K562 (cell line): ENCODE results near the gene KCNK18. TPM values are rescaled to one million over a fixed set of nuclear protein-coding genes. Genes with fewer than 3 reads are reported as not detected.
A peak's percentile ranks its signal among the peaks of the same experiment; 100 is the strongest.

Experiments used
- ATAC-seq: fragments of 200-7000 bp; cut with Tn5 transposase; 3 replicates; pipeline ENCODE4 v1.9.1; 2020; ENCODE audit warnings: moderate library complexity
- BruUV-seq: library from RNA; stranded (reverse); fragments of 400-500 nt; replicated peaks from 2 replicates; lab custom pipeline; 2021; lab: Mats Ljungman, UMichigan
- CTCF ChIA-PET: fragments of 300-600 bp; formaldehyde crosslinking; extraction: SDS; loops from one replicate; lab custom pipeline; 2021; ENCODE audit warnings: low intra/inter-chr PET ratio; lab: Yijun Ruan, JAX
- POLR2A ChIA-PET: fragments of 300-600, 350-650 bp; sonication (Branson Sonifier 250); formaldehyde crosslinking; extraction: SDS; loops from one replicate; lab custom pipeline; 2021; ENCODE audit warnings: antibody characterized with exemption, inconsistent platforms; lab: Yijun Ruan, JAX
- DNase-seq, 4 experiments: peaks; one replicate each; pipeline versions ENCODE4 v3.0.0 to v3.0.0-alpha.2; 2011 to 2018; ENCODE audit warnings: low spot score in 3 of 4, mixed read lengths in 3 of 4; ENCODE audit errors: extremely low read depth in 1 of 4
- FAIRE-seq: peaks from 2 replicates; lab custom pipeline; 2011; peaks lifted over from hg19 to GRCh38; lab: Jason Lieb, UNC
- H2AFZ ChIP-seq: 2 replicates; pipeline ENCODE4 v1.6.0; 2011; ENCODE audit warnings: low read depth, low read length, control low read depth, inconsistent platforms
- H3K27ac ChIP-seq: fragments of 200-600 bp; 3 replicates; pipeline ENCODE4 v1.8.0; 2011; ENCODE audit warnings: low read depth, mild to moderate bottlenecking, control low read depth, inconsistent platforms, low read length, moderate library complexity, mixed read lengths; ENCODE audit errors: extremely low read depth
- H3K27me3 ChIP-seq, 2 experiments: fragments of 300-600 bp in 1 of 2; 2 replicates in 1 of 2; 3 replicates in 1 of 2; pipeline versions ENCODE4 v1.6.0 to v1.8.0; 2011; ENCODE audit warnings: inconsistent platforms in 2 of 2, low read length in 2 of 2, mild to moderate bottlenecking in 1 of 2, mixed read lengths in 1 of 2, moderate library complexity in 1 of 2; ENCODE audit not compliant: control insufficient read depth in 2 of 2, insufficient read depth in 2 of 2
- H3K36me3 ChIP-seq: fragments of 300-600 bp; 3 replicates; pipeline ENCODE4 v1.8.0; 2011; ENCODE audit warnings: mild to moderate bottlenecking, low read length, inconsistent platforms; ENCODE audit not compliant: control insufficient read depth, insufficient read depth
- H3K4me1 ChIP-seq, 2 experiments: fragments of 200-600 bp in 1 of 2; replicated peaks in 1 of 2; 2 replicates in 1 of 2; 3 replicates in 1 of 2; pipeline versions ENCODE4 v1.5.1 to v1.8.0; 2011; ENCODE audit warnings: inconsistent platforms in 2 of 2, low read length in 2 of 2, mild to moderate bottlenecking in 1 of 2, mixed read lengths in 1 of 2, moderate library complexity in 1 of 2; ENCODE audit not compliant: control insufficient read depth in 2 of 2, insufficient read depth in 2 of 2
- H3K4me2 ChIP-seq: 2 replicates; pipeline ENCODE4 v1.6.1; 2011; ENCODE audit warnings: low read length, control low read depth, inconsistent platforms, mixed read lengths; ENCODE audit not compliant: insufficient read depth
- H3K4me3 ChIP-seq: fragments of 200-600 bp; sonication (generic), shearing (Covaris generic); 2 replicates; pipeline ENCODE4 v1.5.1; 2016; ENCODE audit warnings: control low read depth, inconsistent platforms
- H3K79me2 ChIP-seq: fragments of 200-600 bp; 3 replicates; pipeline ENCODE4 v1.8.0; 2011; ENCODE audit warnings: low read length, inconsistent platforms; ENCODE audit not compliant: control insufficient read depth, insufficient read depth
- H3K9ac ChIP-seq, 2 experiments: 2 replicates each; pipeline versions ENCODE4 v1.6.0 to v1.6.1; 2011; ENCODE audit warnings: low read depth in 2 of 2, low read length in 2 of 2, control low read depth in 1 of 2, inconsistent platforms in 1 of 2, mild to moderate bottlenecking in 1 of 2, mixed read lengths in 1 of 2; ENCODE audit not compliant: insufficient read depth in 1 of 2
- H3K9me1 ChIP-seq: one replicate; pipeline ENCODE4 v1.6.0; 2011; ENCODE audit warnings: inconsistent platforms, mild to moderate bottlenecking, low read length, moderate library complexity; ENCODE audit not compliant: control insufficient read depth, insufficient read depth
- H3K9me3 ChIP-seq: replicated peaks from 2 replicates; pipeline ENCODE4 v1.5.1; 2011; ENCODE audit warnings: low read depth, low read length, inconsistent platforms; ENCODE audit not compliant: control insufficient read depth, insufficient read depth
- H4K20me1 ChIP-seq: replicated peaks from 2 replicates; pipeline ENCODE4 v1.6.1; 2011; ENCODE audit warnings: low read length, inconsistent platforms, mixed read lengths; ENCODE audit not compliant: control insufficient read depth, insufficient read depth
- CXXC5 ChIP-seq: fragments of 250-450 bp; sonication (Bioruptor Pico); IDR thresholded peaks from 2 replicates; pipeline ENCODE4 v1.8.0; 2022; ENCODE audit warnings: inconsistent platforms, mild to moderate bottlenecking, moderate library complexity
- PRDM10 ChIP-seq: fragments of 450-650 bp; IDR thresholded peaks from 2 replicates; pipeline ENCODE4 v1.6.1; 2018; ENCODE audit not compliant: partially characterized antibody
- RAD21 ChIP-seq, 2 experiments: fragments of 250-450 bp in 1 of 2; fragments of 450-650 bp in 1 of 2; sonication (Bioruptor Pico) in 1 of 2; formaldehyde crosslinking in 1 of 2; IDR thresholded peaks in 1 of 2; conservative IDR thresholded peaks in 1 of 2; 2 replicates each; pipeline versions ENCODE4 v1.4.0 to v1.8.0; 2020 to 2022; ENCODE audit warnings: mild to moderate bottlenecking in 2 of 2, moderate library complexity in 1 of 2
- SAFB2 ChIP-seq: fragments of 200-400 bp; formaldehyde crosslinking; IDR thresholded peaks from 2 replicates; pipeline ENCODE4 v1.6.1; 2018; ENCODE audit warnings: borderline replicate concordance, low read length, low read depth, moderate library complexity; ENCODE audit not compliant: severe bottlenecking
- SP1 ChIP-seq: sonication (generic); formaldehyde crosslinking; IDR thresholded peaks from 2 replicates; pipeline ENCODE4 v1.8.1; 2022; ENCODE audit warnings: mild to moderate bottlenecking, missing genetic modification reagents
- YY1 ChIP-seq, 3 experiments: IDR thresholded peaks; 2 replicates each; pipeline ENCODE4 v1.6.1; 2011; ENCODE audit warnings: low read length in 2 of 3, mild to moderate bottlenecking in 2 of 3, moderate library complexity in 2 of 3, borderline replicate concordance in 1 of 3, control low read depth in 1 of 3, low read depth in 1 of 3; ENCODE audit not compliant: insufficient read depth in 3 of 3, insufficient replicate concordance in 2 of 3, control insufficient read depth in 1 of 3, insufficient read length in 1 of 3; ENCODE audit errors: extremely low read depth in 1 of 3
- ZBTB7A ChIP-seq: IDR thresholded peaks from 2 replicates; pipeline ENCODE4 v1.6.1; 2011; ENCODE audit warnings: low read depth, mild to moderate bottlenecking, low read length, moderate library complexity, borderline replicate concordance; ENCODE audit not compliant: control insufficient read depth
- WGBS: fragments of 100-300 bp; shearing (Covaris generic); methylation state at CpG from one replicate; pipeline ENCODE4 v1.1.6; 2016; ENCODE audit warnings: low coverage, mixed read lengths; ENCODE audit not compliant: insufficient coverage; ENCODE audit errors: missing lambda C conversion rate; 5-methylcytosine and 5-hydroxymethylcytosine counted together
- in situ Hi-C: fragments of 300-500 bp; cut with MboI; formaldehyde crosslinking; loops from 4 replicates; pipeline ENCODE4 v1.15.0; 2018; ENCODE audit warnings: inconsistent platforms, mixed read lengths
- intact Hi-C: fragments of 100-400 bp; cut with micrococcal nuclease; formaldehyde crosslinking; loops from 2 replicates; pipeline ENCODE4 v1.14.2; 2022
- polyA plus RNA-seq, 8 experiments: library from polyadenylated mRNA; depleted of rRNA in 4 of 8; stranded (reverse) in 5 of 8; unstranded in 3 of 8; fragments of >200 nt; fragmentation: Nextera tagmentation in 2 of 8; fragmentation: Illumina TruSeq in 1 of 8; extraction: Ambion mirVana in 2 of 8; extraction: Trizol in 1 of 8; gene quantifications; 2 replicates each; pipeline versions ENCODE4 v1.2.1 to v1.2.3, GENCODE V29; 2011 to 2014; ENCODE audit warnings: inconsistent platforms in 1 of 8, missing spikeins in 1 of 8
- total RNA-seq, 7 experiments: library from RNA; depleted of rRNA in 6 of 7; stranded (reverse); fragments of >200 nt in 6 of 7; fragmentation: Illumina TruSeq in 2 of 7; extraction: Trizol in 2 of 7; gene quantifications; 2 replicates each; pipeline versions ENCODE4 v1.2.1 to v1.2.3, GENCODE V29; 2011 to 2021; ENCODE audit warnings: low replicate concordance in 1 of 7
- TF ChIP-seq, protein P1 (sequence below): sonication (generic); formaldehyde crosslinking; IDR thresholded peaks from 2 replicates; pipeline ENCODE4 v1.8.0; 2022; ENCODE audit warnings: missing genetic modification reagents, mild to moderate bottlenecking, moderate library complexity, borderline replicate concordance
- TF ChIP-seq, protein P2 (sequence below), 3 experiments: IDR thresholded peaks in 2 of 3; conservative IDR thresholded peaks in 1 of 3; 2 replicates each; pipeline ENCODE4 v1.5.1; 2011 to 2012; ENCODE audit warnings: low read length in 3 of 3, mild to moderate bottlenecking in 3 of 3, control low read depth in 2 of 3, improper control_type of control experiment in 1 of 3, inconsistent platforms in 1 of 3, low read depth in 1 of 3, mixed read lengths in 1 of 3, moderate library complexity in 1 of 3; ENCODE audit not compliant: insufficient read depth in 2 of 3

Gene KCNK18
- total and polyA plus RNA-seq, 9 of the 15 experiments (the other 6 are each of a cell fraction or from before 2014, with no cell fraction given): not detected

DNA sequence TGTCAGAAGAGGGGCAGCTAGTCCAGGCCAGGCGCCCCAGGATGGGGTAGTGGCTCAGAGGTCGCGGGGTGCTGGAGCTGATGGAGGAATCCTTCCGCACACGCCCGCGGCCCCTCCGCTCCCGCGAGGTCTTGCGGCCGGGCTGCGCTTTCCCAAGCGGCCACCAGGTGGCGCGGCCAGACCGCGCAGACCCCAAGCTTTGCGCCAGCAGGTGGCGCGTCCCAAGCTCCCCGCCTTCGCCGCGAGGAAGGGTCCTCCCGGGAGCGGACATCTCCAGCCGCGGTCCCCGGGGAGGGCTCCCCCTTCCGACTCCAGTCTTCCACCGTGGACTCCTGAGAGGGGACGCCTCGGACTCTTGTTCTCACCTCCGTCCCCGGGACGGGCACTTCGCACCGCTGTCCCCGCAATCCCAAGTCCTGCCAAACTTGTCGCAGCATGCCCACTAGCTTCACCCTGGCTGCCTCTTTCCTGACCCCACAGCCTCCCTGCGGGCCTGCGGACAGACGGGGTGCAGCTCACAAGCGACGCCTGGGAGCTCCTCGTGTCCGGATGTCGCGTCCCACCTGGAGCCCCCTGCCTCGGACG, 19.4 kb downstream of the KCNK18 start:
- DNase-seq (peak; percentile 72 to 85 (median 82)), FAIRE-seq (peak; percentile 61), ATAC-seq (peak; percentile 95)
- Histone ChIP-seq H3K36me3 (no peaks in the 10 kb centered on the region), H3K9ac (peak overlapping the region in 1 of 2 experiments; percentile 28; a peak in 2 of 4 replicates), H3K9me3 (no peaks in the 10 kb centered on the region), H2AFZ (peak overlapping the region; percentile 85), H3K4me3 (peak overlapping the region; percentile 26), H3K27ac (no peak overlapping the region), H4K20me1 (no peaks in the 10 kb centered on the region; the same call in 1 of the 2 replicates), H3K4me2 (peak overlapping the region; percentile 64), H3K79me2 (no peaks in the 10 kb centered on the region), H3K27me3 (peaks cover 5 to 33% of the 10 kb centered on the region in 2 experiments; a peak in 4 of 5 replicates), H3K4me1 (peaks cover 0 to 19% of the 10 kb centered on the region in 2 experiments; a peak in 3 of 5 replicates), H3K9me1 (no peaks in the 10 kb centered on the region)
- BruUV-seq: no TSS peak
- CTCF ChIA-PET: interaction anchor here (0.8 to 3.5 kb wide), 6 partner anchors 103 to 1042 kb away, joined by 3 to 57 read pairs (median 4); no protein-coding TSS in a partner anchor
- 21% methylated on average over 15 of the region's 52 CpGs for WGBS
- POLR2A ChIA-PET: interaction anchor here (0.6 to 1.0 kb wide), 6 partner anchors 10 to 130 kb away, joined by 3 to 5 read pairs (median 3); no protein-coding TSS in a partner anchor
- intact Hi-C loops (loop anchor here (2.0 kb wide), 2 partner anchors 104 to 232 kb away; no protein-coding TSS in a partner anchor), in situ Hi-C loops (loop anchor here (25.0 kb wide), 1 partner anchor 1021 kb away; no protein-coding TSS in a partner anchor)
- TF ChIP-seq, protein P1, sequence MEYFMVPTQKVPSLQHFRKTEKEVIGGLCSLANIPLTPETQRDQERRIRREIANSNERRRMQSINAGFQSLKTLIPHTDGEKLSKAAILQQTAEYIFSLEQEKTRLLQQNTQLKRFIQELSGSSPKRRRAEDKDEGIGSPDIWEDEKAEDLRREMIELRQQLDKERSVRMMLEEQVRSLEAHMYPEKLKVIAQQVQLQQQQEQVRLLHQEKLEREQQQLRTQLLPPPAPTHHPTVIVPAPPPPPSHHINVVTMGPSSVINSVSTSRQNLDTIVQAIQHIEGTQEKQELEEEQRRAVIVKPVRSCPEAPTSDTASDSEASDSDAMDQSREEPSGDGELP (CRISPR knock-in tag): peak; percentile 49; the same call in 1 of the 2 replicates
- TF ChIP-seq SAFB2: no peak
- TF ChIP-seq CXXC5: peak; percentile 45
- TF ChIP-seq, protein P2, sequence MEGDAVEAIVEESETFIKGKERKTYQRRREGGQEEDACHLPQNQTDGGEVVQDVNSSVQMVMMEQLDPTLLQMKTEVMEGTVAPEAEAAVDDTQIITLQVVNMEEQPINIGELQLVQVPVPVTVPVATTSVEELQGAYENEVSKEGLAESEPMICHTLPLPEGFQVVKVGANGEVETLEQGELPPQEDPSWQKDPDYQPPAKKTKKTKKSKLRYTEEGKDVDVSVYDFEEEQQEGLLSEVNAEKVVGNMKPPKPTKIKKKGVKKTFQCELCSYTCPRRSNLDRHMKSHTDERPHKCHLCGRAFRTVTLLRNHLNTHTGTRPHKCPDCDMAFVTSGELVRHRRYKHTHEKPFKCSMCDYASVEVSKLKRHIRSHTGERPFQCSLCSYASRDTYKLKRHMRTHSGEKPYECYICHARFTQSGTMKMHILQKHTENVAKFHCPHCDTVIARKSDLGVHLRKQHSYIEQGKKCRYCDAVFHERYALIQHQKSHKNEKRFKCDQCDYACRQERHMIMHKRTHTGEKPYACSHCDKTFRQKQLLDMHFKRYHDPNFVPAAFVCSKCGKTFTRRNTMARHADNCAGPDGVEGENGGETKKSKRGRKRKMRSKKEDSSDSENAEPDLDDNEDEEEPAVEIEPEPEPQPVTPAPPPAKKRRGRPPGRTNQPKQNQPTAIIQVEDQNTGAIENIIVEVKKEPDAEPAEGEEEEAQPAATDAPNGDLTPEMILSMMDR (IDR thresholded peaks at IDR 0.05 in 2 of 3, conservative IDR thresholded peaks at IDR 0.05 in 1 of 3; ENCODE audit: insufficient read depth in 2 of 3, low read depth in 1 of 3, low read length in 3 of 3): peak; percentile 94 to 100 (median 100)
- TF ChIP-seq ZBTB7A: peak; percentile 87
- peak in 1 of 3 experiments; percentile 67 for TF ChIP-seq YY1 (IDR thresholded peaks at IDR 0.05; ENCODE audit: borderline replicate concordance in 1 of 3, control insufficient read depth in 1 of 3, extremely low read depth in 1 of 3, insufficient read depth in 3 of 3, insufficient read length in 1 of 3, insufficient replicate concordance in 2 of 3, low read depth in 1 of 3, low read length in 2 of 3)
- TF ChIP-seq RAD21 (CRISPR knock-in tag; conservative IDR thresholded peaks at IDR 0.05 in 1 of 2, IDR thresholded peaks at IDR 0.05 in 1 of 2): peak; percentile 92 to 96
- peak; percentile 59; the same call in 1 of the 2 replicates for TF ChIP-seq SP1 (CRISPR knock-in tag)
- no peak for TF ChIP-seq PRDM10
